EL (cell line): Measurements from ENCODE around the gene VPS16.
A peak's percentile ranks its signal among the peaks of the same experiment; 100 is the strongest.

Source experiments
- DNase-seq: peaks from one replicate; pipeline ENCODE4 v3.0.0-alpha.2; 2016

The VPS16 gene

DNA sequence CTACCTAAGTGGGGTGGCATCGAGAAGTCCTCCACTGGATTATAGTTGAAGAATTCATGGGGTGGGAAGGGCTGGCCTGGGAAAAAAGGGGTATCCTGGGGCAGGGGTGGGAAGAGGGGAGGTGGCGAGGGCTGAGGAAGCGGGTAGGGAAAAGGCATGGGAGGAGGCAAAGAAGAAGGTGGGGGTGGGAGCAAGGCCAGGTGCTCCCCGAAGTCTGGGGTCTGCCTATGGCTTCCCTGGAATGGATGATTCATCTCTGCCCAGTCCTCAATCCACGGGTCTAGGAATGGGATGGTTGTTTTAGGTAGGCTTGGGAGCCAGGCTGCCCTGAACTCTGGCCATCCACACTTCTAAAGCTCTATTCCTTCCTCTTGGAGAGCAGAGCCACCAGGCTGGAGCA lies 4.5 kb upstream of the VPS16 start:
- no peak for DNase-seq

DNA sequence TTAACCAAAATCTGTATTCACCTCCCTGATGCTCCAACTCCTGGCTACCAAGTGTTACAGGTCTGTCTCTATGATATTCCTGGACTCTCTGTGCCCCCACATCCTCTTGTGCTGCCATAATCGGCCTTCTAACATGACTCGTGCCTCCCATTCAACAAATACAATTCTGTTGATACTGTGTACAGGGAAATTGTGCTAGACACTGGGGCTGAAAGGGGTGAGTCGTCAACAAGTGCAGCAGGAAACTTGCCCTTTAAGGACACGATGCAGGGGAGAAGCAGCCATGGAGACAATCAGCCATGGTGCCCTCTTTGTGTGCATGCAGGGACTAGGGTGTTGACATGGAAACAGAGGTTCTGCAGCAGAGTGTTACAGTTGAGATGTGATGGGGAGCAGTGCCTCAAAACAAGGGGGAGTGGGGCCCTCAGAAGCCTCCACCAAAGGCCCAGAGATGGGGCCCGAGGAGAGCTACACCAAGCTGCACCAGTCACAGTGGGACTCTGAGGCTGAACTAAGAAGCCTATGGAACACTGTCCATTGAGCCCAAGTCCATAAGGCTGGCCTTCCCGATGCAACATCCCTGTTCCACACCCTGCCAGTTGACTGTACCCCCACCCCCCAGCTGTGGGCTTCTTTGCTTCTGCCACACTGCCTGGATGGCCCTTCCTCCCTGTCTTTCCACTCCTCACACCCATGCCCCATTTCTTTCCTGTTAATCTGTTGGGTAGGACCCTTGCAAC lies 3.2 kb upstream of the VPS16 start:
- no peak for DNase-seq

DNA sequence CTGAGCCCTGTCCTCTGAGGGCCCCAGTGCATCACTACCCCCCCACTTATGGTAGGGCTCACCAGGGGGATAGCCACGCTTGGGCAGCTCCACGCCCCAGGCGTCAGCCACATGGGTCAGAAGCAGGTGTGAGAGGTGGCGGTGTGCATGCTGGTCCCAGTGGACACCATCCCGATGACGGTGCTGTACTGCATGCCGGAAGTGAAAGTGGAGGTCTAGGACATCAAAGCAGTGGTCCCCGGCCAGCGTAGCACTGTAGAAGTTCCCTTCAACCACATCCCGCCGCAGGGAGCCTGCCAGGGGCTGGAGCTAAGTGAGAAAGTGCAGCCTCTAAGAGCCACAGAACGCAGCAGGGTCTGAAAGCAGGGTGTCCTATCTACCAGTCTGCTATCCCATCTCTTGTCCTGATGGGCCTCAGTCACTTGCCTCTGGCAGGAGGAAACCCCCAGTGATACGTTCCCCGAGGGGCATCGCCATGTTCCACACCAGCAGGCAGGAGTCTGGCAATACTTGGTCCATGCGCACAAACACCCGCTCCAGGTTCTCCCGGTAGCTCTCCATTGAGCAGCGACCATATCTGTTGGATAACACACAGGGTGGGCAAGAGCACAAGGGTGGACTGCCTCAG lies 2.3 kb upstream of the VPS16 start:
- DNase-seq, result no peak

DNA sequence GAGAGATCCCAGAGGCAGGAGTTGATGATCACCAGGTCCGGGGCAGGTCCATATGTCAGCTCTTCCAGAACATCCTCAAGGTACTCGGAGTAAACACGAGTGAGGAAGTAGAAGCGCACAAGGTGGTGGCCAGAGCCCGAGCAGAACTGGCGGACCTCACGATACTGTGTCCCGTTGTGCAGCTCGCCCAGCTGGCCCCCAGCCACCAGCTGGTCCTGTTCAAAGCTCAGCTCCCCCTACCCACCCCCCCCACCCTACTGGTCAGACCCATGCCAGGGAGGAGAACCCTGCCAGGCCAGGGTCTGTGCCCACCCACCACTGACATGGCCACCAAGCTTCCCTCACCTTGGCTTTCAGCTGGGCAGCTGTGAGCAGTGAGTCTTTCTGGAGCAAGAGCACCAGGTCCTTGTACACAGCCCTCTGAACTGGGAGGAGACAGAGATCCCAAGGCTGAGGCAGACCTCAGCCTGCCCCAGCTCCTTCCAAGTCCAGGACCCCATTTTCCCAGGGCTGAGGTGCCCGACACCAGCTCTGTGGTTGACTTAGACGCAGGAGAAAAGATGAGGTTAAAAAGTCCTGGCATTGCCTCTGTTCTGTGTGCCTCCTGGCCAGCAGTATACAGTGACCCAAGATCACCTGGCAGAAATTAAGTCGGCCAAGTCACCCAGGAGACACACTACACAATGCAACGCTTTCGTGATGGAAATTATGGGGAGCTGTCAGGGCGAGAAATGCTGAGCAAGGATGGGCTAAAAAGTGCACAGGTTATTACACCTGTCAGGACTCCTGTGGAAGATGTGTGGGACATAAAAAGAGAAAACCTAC lies 1.5 kb upstream of the VPS16 start:
- DNase-seq, result no peak

GRCh38 chr20:2839732-2840137 lies 810 bp upstream of the VPS16 start:
- no peak for DNase-seq

DNA sequence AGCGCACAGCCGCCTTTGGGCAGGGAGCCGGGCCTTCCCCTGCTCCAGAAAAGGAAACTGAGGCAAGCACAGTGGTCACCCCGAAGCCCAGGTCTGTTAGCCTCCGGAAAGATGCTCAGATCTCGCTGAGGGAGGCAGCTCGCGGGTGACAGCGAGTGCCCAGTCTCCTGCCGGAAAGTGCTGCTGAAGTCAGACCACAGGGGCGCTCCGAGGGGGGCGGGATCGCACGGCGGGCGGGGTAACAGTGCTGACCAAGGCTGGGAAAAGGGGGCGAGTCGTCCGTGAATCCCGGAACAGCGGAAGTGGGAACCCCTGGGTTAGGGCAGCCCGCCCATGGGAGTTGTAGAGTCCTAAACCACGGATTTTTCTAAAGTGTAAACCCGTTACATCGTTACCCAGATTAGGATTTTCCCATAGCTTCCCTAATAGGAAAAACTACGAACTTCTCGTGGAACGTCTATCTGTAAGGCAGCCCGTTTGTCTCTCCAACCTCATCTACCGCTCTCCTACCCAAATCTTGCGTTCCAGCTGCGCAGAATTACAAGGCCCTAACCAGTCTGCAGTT lies 504 bp downstream of the VPS16 start:
- peak; percentile 85 for DNase-seq

GRCh38 chr20:2845607-2846006 lies 5.1 kb downstream of the VPS16 start:
- DNase-seq, result no peak

DNA sequence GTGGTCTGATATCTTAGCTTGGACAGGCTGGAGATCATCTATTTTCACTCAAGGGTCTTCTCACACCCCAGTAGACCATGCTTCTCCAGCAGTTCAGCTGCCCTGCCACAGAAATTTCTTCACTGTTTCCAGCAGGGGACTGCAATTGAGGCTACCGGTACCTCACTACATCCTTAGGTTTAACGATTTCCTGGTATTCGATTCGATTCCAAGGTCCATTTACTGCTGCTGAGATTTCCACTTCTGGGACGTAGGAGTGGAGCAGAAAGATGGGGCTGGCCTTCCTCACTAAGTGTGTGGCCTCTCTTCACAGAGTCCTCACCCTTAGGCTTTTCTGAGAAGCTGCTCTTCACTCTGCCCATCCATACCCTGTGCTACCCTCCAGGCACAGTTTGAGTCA lies 6.2 kb downstream of the VPS16 start:
- DNase-seq, result no peak

DNA sequence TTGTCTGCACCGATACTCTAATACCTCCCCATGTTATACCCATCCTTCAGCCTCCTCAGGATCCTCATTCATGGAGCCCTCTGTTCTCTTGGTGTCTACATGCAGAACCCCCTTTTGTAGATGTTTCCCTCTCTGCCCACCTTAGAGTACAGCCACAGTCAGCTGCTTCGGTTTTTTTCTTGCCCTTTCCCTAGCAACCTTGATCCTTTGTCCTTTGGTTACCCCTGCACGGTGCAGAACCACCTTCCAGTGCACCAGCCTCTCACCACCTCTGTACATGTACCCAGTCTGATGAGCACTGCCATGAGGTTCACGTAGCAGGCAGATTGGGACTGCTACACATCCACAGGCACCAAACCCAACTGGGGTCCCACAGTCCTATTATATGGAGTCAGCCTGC lies 7.3 kb downstream of the VPS16 start:
- no peak for DNase-seq

GRCh38 chr20:2849529-2849928 lies 9.0 kb downstream of the VPS16 start:
- DNase-seq, result no peak

- no peak for DNase-seq
Observed at GRCh38 chr20:2851086-2851485, 10.5 kb downstream of the VPS16 start.

DNA sequence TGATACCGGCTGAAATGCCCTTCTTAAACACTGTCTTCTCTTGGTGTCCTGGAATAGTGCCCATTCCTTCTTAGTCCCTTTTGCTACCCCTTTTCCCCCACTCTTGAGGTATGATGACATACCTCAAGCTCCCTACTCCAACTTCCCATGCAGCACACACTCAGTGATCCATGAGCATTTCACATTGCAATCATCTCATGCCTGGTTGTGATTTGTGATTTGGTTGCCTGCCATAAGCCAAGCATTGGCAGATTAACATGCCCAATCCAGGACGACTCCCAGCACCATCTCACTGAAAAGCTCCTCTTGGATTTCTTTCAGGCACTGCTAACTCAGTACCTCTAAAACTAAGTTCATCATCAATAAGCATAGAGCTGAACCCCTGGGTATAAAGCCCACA lies 18.0 kb downstream of the VPS16 start:
- no peak for DNase-seq

DNA sequence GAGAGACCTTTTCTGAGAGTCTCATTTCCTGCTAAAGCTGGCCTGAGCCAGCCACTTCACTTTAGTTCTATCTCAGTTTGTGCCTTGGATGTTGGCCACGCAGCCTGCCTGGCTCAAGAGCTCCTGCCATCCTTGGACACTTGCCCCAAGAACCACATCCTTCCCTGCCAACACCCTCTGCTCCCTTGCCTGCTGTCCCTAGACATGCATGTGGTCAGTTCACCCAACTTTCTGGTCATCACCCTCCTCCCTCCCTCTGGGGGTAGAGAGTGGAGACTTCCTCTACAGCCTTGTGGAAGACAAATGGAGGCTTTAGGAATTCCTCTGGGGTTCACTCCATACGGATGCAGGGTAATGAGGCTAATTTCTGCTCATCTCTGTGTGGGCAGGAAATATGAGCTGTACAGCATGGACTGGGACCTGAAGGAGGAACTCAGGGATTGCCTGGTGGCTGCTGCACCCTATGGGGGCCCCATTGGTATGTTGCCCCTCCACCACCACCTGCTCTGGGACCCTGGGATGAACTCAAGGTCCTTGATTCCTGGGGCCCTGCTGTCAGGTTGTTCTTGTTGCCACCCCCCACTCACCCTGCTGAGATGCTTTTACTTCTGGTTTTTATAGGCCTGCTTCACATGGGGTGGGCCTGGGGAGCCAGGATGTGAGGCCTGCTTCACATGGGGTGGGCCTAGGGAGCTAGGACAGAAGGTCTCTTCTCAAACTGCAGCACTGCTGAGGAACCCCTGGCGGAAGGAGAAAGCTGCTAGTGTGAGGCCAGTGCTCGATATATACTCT lies 19.0 kb downstream of the VPS16 start:
- peak; percentile 80 for DNase-seq

- DNase-seq, result no peak
Observed at GRCh38 chr20:2864626-2865025, 24.1 kb downstream of the VPS16 start.

- DNase-seq, result no peak
Observed at GRCh38 chr20:2865101-2865500, 24.6 kb downstream of the VPS16 start.

- no peak for DNase-seq
Observed at GRCh38 chr20:2865630-2866029, 25.1 kb downstream of the VPS16 start.

DNA sequence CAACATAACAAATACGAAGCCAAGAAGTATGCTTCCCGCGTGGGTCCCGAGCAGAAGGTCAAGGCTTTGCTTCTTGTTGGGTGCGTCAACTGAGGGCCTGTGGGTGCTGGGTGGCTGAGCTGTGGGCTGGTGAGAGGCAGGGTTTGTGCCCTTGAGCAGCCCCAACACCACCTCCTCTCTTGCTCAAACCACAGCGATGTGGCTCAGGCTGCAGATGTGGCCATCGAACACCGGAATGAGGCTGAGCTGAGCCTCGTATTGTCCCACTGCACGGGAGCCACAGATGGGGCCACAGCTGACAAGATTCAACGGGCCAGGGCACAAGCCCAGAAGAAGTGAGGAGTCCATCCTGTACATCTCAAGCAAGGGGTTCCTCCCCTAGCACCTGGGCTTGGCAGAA lies 25.7 kb downstream of the VPS16 start:
- DNase-seq, result no peak

GRCh38 chr20:2867081-2867864 lies 26.7 kb downstream of the VPS16 start:
- DNase-seq, result no peak

DNA sequence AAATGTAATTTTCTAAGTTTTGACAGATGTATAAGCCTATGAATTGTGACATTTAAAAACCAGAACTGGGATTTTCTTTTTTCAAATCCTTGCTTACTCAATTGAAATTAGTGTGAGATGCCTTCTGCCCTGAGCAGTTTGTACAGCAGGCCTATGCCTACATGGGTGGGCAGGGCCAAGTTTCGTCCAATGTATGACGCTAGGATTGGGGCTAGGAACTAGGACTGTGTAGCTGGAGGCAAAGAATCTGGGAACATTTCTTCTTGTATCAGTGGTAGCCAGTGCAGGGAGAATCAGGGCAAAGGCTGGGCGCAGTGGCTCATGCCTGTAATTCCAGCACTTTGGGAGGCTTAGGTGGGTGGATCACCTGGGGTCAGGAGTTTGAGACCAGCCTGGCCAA lies 28.8 kb downstream of the VPS16 start:
- DNase-seq, result no peak

GRCh38 chr20:2871111-2871465 lies 30.5 kb downstream of the VPS16 start:
- peak; percentile 32 for DNase-seq

DNA sequence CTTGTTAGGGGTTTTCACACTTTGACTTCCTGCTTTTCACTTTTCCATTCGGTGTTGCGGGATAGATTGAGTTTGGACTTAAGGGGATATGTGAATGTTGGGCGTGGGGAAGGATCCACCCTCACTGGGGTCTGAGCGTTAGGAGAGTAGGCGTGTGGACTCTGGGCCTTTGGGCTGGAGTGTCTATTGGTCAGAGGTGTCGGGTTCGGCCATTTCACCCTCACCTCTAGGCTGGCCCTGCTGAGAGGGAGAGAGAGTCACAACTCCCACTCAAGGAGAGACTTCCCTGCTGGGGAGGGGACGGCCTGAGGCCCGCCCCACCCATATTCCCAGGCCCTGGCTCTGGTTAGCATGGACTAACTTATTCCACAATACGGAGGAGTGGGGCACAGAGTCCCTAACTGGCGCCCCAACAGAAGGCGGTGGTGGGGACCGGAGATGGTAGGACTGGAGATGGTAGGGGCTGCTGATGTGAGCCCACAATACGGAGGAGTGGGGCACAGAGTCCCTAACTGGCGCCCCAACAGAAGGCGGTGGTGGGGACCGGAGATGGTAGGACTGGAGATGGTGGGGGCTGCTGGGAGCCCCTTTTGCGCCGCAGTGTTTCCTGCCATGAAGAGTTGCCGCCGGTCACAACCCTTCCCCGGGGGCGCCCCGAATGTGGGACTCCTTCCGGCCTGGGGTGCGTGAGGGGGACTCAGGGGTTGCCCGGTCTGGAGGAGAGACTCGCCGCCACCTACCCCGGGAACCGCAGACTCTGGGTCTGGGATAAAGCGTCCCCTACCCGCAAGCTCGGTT lies 31.3 kb downstream of the VPS16 start:
- no peak for DNase-seq
